ENCODE measurements around the gene GRP.

The GRP gene

DNA sequence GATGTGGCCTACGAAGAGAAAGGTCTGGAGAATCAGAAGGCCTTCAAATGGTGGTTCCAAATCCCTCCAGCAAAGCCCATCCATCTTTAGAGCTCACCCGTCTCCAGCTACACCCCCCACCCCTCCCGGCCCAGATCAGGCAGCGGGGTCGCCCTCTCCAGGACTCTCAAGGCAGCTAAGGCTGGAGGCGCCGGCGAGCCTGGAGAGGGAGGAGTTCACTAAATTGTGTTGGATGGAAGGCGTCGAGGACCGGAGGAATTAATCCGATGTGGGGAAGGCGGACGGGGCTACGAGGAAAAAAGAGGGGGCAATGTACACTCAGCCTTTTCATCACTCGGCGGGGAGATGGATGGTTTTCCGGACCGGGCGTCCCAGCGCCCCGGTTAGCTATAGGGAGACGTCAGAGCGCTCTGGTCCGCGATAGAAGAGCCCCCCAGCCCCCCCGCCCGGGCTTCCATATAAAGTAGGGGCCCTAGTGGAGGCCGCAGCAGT, at the start of gene GRP:
TSS of gene GRP (plus strand) at position 487 of the 492 bp plus-strand sequence. CDS start 108 bp downstream, outside the sequence.
- DNase-seq, result no peak

DNA sequence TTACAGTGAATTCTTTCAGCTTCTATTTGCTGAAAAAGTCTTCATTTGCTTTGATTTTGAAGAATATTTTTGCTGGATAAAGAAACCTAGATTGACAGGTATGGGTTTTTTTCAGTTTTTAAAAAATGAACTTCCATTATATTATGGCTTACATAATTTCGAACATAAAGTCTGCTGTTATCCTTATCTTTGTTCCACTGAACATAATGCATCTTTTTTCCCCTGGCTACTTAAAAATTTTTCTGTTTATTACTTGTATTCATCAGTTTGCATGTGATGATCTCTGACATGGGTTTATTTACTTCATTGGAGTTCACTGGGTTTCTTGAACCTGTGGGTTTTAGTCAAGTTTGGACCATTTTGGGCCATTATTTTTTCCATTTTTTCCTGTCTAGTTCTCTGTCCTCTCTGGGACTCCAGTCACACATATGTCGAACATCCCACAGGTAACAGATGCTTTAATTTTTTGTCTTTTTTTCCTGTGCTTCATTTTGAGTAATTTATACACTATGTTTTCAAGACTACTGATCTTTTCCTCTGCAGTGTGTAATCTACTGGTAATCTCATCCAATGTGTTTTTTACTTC, 47.2 kb upstream of the GRP start:
- no peak for DNase-seq

DNA sequence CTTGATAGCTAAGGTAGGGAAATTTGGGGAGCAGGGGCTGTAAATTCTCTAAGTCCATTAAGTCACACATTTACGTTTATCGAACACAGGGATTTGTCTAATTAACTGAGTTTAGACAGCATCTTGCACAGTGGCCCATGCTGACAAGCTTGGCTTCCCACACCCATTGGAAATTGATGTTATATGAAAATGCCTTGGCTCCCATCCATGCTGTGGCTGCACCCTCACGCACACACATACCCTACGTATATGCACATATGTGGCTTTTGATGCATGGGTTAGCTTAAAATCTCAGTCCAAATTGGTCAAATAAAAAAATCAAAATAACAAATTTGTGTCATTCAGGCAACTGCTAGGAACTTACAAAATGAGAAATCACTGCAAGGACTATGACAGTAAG, 42.5 kb upstream of the GRP start:
- DNase-seq, result no peak

DNA sequence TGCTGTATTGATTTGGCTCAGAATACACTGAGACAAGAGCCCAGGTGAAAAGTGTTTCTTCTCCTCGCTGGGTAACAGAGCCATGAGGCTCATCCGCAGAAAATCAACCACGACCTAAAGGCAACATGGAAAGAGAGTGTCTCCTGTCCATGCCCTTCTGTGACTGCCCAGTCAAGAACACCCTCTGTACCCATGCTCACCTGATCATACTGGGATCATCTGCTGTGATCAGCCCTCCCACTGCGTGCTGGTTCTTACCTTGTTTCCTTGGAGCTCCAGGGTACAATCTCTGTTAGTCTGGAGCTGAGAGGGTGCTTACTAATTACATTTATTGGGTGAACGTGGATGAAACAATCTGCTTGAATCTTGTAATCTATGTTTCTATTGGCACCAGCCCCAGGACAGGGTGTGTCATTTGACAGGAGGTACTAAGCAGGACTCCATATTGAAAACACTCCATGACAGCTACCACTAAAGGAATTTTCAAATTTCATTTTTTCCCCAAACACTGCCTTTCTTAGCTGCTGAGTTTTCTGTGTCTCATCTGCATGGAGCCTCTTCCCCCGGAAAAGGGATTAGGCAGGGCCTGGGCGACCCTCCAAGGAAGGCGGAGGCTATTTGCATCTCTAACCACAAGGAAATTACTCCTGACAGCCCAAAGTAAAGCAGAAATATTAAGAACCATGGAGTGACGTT, 39.7 kb upstream of the GRP start:
- no peak for DNase-seq

DNA sequence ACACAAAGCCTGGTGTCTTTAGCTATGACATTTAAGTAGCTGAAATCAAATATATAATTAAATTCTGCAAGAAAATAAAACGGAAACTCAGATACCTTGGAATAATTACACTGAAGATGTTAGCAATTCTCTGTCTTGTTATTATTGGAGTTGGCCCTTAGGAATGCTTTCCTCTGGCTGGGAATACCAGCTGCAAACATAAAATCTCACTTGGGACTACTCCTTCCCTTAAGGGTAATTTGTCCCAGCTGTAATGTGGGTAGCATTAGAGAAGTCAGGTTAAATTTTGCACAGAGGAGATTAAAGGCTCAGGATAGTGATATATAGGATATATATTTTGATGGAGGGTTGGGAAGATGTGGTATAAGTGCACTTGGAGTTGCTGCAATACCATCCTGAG, 37.3 kb upstream of the GRP start:
- no peak for DNase-seq

DNA sequence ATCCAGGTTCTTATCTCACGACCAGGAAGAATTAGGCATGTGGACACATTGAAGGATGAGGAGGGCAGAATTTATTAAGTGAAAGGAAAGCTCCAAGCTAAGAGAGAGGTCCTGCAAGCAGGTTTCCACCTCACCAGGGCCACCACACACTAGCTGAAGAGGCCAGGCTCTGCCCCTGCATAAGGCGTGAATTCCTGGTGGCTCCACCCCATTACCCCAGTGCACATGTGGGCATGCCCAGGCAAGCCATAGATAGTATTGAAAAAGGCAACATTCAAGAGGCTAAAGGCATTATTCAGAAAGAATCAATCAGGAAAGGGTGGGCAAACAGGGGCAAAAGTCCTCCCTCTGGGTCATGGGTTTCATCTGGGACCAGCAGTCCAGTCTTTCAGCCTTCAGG, 30.9 kb upstream of the GRP start:
- no peak for DNase-seq

DNA sequence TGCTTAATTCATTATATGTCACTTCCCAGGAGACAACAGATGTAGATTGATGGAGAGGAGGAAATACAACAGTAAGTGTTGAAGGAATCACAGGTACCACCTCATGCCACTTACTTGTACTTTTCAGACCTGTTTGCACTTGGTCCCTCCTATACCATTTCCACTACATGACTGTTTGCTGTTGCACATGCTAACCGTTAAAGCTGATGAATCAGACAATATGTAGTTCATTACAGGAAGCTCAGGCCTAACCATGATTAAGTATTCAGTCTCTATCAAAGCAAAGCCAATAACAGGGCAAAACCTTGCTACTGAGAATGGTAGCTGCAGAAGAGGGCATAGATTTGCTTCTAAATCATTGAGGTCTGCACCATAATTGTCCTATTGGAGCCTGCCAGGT, 30.2 kb upstream of the GRP start:
- no peak for DNase-seq

DNA sequence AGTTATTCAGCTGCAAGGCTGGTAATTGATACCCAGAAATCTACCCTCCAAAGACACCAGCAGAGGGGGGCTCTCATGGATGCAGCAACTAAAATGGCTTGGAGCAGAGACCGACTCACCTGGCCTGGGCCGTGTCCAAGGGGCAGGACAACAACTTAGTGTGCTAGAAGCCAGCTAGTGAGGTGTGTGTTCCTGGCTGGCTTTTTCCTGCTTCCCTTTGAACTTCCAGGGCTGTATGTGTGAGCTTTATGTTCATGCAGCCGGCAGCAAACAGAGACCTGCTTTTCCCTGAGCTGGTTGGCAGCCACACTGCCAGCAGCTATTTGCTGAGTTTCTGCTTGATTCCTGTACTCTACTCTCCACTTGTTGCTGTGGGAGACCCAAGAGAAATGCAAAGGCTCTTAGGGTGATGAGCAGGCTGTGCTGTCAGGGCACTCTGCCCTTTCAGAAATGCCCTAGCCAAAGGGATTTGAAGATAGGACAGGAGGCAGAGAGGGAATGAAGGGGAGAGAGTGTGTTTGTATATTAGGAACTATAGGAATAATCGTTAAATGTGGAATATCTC, 23.7 kb upstream of the GRP start:
- no peak for DNase-seq

DNA sequence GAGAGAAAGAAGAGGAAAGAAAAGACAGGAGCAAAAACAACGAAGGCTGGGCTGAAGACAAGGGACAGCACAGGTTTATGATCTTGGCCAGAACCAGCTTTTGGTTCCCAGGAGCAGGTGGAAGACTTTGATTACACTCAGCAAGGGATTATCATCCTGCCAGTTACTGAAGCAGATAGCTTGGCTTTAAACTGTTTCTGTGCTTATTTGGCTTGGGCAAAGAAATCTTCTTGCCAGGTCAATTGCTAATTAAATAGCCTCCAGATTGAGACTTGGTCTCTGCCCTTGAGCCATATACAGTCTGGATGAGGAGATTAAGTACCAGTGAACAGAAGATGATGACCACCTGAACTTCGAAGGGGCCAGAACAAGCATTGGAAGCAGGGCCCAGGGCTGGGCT, 22.3 kb upstream of the GRP start:
- DNase-seq, result no peak

DNA sequence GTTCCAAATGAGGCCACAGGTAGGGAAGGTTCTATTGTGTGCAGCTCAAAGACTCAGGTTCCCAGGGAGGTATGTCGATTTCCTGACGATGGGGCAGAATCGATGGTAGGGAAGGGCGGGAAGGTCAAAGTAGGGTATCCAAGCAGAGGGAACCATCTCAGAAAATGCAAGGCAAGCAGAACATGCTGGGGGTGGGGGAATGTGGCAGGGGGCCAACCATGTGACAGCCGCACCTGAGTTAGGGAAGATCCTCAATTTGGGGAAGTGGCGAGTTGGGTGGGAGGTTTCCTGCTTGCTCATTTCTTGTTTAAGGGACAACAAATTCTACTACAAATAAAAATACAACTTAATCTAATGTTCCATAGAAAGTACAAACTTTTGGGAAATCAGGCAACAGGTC, 21.7 kb upstream of the GRP start:
- DNase-seq, result no peak

DNA sequence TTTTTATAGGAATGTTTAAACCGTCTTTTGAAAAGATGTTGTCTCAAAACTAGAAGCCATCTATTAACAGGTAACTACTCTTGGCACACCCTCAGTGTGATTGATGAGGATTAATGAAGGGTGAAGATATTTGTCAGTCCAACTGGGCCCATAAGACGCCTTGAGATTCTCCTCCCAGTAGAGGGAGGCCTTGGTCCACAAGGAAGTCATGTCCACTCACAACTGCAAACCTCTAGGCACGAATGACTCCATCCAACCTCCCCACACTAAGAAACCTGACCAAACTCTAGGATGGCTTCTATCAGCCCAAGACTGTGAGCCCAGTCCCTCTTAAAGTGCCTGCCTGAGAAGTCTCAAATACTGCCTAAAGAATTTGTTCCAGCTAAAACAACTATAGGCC, 19.2 kb upstream of the GRP start:
- DNase-seq, result no peak

DNA sequence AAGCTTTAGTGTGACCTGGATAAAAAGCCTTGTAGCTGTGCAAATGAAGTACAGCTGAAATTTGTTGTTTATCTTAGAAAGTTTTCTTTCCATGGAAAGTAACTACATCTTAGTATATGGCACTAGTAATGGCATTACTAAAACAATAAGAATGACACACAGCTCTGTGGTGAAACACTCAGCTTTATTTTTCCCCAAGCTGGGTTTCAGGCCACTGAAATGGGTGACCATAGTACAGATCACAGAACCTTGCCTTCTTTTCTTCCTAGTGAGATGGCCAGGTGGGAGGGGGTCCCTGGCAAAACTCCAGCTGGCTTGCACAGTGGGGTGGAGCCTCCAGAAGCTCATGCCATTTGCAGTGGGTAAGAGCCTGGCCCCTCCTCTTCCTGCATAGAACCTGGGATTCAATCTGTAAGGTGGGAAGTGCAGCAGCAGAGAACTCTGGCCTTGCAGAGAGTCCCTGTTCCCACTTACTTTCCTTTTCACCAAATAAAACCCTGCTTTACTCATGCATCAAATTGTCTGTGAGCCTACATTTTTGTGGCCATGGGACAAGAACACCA, 17.6 kb upstream of the GRP start:
- DNase-seq, result no peak

DNA sequence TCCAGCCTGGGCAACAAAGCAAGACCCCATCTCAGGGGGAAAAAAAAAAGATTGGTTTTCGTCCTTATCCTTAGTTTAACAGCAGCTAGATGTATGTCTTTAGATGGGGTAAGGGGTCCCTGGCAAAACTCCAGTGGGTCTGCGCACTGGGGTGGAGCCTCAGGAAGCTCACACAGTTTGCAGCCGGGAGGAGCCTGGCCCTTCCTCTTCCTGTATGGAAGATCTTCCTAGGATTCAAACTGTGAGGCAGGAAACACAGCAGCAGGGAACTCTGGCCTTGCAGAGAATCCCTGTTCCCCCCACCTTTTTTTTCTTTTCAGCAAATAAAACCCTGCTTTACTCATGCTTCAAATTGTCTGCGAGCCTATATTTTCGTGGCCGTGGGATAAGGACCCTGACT, 12.5 kb upstream of the GRP start:
- no peak for DNase-seq

DNA sequence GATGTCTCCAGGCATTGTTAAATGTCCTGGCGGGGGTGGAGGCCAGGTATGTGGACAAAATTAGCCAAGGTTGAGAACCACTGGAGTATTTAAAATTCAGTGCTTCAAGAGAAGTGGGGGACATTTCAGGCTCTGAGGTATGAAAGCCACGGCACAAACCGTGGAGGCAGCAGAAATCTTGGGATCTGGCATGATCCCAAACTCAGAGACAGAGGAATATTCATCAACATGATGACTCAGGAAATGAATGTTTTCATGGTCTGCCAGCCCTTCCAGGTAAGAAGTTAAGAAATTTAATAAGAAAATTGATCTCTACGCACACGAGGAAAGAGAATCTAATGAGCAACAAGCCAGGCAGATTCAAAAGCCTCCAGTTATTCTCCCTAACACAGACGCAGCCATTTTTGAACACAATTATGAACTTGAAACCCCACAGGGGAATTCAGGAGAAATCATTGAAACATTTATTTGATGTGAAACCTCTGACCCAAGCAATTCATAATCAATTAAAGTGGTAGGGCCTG, 11.3 kb upstream of the GRP start:
- DNase-seq, result no peak

DNA sequence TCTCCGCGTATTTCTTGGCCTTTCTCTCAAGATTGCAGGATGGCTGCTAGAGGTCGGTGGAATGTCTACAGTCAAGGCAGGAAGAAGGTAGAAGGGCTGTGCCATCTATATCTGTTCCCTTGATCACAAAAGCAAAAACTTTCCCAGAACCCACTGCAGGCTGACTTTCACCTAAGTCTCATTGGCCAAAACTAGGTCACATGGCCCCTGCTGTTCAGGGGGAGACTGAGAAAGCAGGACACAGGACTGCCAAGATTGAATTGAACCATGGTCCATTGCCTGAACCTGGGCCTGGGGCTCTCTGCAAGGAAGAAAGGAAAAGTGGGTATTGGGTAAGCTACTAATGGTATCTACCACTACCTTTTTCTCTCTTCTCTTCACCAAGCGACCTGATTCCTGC, 9.7 kb upstream of the GRP start:
- no peak for DNase-seq

DNA sequence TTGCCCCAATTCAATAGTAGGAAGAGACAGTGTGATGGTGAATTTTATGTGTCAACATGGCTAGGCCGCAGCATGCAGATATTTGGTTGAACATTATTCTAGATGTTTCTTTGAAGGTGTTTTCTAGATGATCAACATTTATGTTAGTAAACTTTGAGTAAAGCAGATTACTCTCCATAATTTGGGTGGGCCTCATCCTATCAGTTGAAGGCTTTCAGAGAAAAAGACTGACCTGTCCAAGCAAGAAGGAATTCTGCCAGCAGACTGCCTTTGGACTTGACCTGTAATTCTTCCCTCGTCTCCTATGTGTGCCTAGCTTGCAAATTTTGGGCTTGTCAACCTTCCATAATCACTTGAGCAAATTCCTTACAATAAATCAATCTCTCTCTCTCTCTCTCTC, 8.3 kb upstream of the GRP start:
- no peak for DNase-seq

DNA sequence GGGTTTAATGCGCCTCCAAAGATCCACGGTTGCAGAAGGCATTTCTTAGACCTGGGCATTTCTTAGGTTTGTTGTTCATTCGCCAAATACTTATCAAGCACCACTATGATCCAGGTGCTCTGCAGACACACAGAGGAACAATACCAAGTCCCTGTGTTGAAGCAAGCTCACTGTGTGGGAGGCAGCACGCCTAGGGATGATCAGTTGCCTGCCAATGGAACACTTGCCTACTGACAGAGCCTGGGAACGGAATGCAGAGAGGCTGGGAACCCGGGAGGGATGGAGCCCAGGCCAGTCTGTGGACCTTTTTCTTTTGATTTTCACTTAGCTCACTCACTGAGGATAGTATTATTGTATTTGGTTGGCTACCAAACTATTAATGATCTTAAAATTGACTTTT, 1.9 kb upstream of the GRP start:
- DNase-seq, result no peak

DNA sequence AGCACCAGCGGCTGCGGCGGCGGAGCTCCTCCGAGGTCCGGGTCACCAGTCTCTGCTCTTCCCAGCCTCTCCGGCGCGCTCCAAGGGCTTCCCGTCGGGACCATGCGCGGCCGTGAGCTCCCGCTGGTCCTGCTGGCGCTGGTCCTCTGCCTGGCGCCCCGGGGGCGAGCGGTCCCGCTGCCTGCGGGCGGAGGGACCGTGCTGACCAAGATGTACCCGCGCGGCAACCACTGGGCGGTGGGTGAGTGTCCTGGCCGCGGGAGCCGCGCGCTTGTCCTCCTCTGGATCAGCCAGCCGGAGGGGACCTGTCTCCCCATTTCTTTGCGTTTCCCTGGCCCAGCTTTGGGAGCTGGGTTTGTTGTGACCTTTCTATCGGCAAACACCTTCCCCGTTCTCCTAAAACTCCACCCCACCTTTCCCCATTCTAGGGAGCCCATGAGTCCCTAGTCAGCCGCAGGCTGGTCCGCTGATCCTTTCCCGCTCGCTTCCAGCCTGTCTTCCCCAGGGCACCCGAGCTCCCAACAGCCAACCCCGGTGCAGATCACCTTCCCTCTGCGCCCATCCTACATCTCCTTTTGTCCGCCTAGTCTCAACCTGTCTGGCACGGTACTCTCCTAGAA, 316 bp downstream of the GRP start:
- DNase-seq, result no peak

DNA sequence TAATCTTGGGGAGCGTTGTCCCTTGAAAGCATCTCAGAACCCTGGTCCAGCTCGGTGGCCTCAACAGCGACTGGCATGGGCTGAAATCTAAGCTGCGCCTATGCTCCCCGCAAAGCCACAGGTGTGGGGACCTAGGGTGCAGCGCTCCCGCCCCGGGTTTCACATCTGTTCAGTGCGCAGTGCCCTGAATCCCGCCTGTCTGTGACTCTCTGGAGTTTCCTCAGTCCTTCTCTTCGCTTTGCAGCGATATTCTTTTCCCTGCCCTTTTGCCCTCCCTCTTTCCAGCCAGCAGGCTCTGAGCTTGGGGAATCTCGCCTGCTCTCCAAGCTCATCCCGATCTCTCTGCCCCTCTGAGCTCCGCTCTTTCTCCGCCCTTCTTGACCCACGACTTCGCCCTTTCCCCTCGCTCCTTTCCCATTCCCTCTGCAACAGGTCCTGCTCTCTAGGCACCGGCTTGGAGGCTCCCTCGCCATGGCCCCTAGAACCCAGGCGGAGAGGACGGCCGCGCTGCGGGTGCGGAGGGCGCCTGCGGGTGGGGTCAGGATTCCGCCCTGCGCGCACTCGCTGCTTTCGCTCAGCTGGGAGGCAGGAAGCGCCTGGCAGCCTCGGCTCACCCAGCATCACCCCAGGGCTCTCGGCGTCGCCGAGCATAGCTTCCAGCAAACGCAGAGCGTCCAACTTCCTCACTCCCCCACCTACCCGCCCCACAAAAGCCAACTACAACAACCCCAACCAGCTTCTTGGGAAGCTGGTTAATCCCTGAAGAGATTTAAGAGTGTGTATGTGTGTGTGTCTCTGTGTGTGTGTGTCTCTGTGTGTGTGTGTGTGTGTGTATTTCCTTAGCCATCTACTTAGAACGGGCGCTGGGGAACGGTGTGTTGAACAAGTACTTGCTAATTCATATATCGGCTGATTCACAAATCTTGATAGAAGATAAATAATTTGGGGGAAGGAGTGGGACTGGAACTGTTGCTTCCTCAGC, 1.1 kb downstream of the GRP start:
- DNase-seq, result no peak

DNA sequence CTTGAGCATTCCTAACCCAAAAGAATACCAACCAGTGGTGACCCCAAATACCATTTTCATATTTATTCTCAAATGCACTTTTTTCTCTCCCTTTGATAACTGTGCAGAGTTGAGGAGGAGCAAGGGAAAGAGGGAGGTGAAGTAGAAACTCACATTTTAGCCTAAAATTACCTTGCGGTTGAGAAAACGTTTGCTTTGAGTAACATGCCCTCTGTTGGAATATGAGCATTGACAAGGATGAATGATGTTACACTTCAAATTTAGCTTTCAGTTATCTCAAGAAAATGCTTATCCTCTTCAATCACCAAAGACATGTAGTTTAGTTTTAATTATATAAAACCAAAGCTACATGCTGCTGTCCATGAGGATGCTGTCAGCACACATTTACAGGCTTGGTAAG, 2.4 kb downstream of the GRP start:
- no peak for DNase-seq

DNA sequence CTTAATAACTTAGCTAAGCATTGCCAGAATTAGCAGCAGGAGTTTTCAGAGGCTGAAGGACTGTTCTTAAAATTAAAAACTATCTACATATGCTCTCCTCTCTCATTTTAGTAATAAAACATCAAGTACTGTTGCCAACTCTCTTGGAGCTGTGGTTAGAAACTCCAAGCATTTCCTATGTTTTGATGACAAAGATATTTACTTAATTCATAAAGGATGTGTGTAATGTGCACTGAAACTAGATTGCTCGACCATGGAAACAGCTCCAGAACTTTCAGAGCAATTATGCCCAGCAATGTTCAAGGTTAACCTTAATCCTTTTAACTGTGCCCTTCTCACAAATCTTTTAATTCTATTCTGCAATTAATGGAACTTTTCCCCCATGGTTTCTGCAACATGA, 8.4 kb downstream of the GRP start:
- DNase-seq, result no peak

DNA sequence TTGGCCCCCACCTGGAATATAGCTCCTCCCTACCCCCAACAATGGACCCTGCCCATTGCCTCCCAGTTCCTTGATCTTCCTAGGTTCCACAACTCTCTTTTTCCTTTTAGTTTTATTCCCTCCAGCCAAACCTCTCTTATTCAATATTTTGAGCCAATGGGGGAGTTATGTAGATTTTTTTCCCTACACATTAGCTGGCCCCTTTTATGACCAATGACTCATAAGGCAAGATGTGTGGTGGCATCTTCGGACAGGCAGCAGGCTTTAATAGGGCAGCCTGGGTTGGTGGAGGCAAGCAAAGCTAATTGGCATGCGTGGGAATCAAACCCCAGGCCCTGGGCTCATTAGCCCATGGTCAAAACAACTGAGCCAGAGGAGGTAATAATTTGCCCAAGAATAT, 9.2 kb downstream of the GRP start:
- DNase-seq, result no peak
